HPDE6-E6E7 (cell line): ENCODE data around the gene IFFO2.

Experiments used
- DNase-seq: peaks from one replicate; pipeline ENCODE4 v3.0.0; 2011; ENCODE audit warnings: missing footprints; ENCODE audit errors: extremely low spot score

The IFFO2 gene

GRCh38 chr1:18936814-18937481 lies 19.5 kb downstream of the IFFO2 start:
- DNase-seq: peak; percentile 73

GRCh38 chr1:18936471-18936813 lies 20.0 kb downstream of the IFFO2 start:
- no peak for DNase-seq

GRCh38 chr1:18934205-18935000 lies 22.1 kb downstream of the IFFO2 start:
- DNase-seq: no peak

- no peak for DNase-seq
These were observed 23.6 kb downstream of the IFFO2 start for GRCh38 chr1:18932879-18933278.

- peak; percentile 80 for DNase-seq
These were observed 24.1 kb downstream of the IFFO2 start for GRCh38 chr1:18932387-18932786.

GRCh38 chr1:18931730-18932129 lies 24.7 kb downstream of the IFFO2 start:
- DNase-seq: no peak

- no peak for DNase-seq
These were observed 26.8 kb downstream of the IFFO2 start for GRCh38 chr1:18929686-18930085.

- DNase-seq: no peak
These were observed 27.5 kb downstream of the IFFO2 start for GRCh38 chr1:18928985-18929384.

GRCh38 chr1:18928406-18928805 lies 28.1 kb downstream of the IFFO2 start:
- no peak for DNase-seq

GRCh38 chr1:18927654-18928272 lies 28.7 kb downstream of the IFFO2 start:
- DNase-seq: no peak

GRCh38 chr1:18927082-18927653 lies 29.3 kb downstream of the IFFO2 start:
- DNase-seq: no peak

GRCh38 chr1:18926315-18927081 lies 30.0 kb downstream of the IFFO2 start:
- DNase-seq: peak; percentile 95

- DNase-seq: no peak
These were observed 31.2 kb downstream of the IFFO2 start for GRCh38 chr1:18925279-18925678.

GRCh38 chr1:18924221-18924691 lies 32.2 kb downstream of the IFFO2 start:
- no peak for DNase-seq

- no peak for DNase-seq
These were observed 32.7 kb downstream of the IFFO2 start for GRCh38 chr1:18923756-18924211.

GRCh38 chr1:18922848-18923755 lies 33.4 kb downstream of the IFFO2 start:
- DNase-seq: no peak

GRCh38 chr1:18922319-18922726 lies 34.2 kb downstream of the IFFO2 start:
- DNase-seq: no peak

GRCh38 chr1:18921516-18922251 lies 34.8 kb downstream of the IFFO2 start:
- no peak for DNase-seq

- DNase-seq: no peak
These were observed 35.5 kb downstream of the IFFO2 start for GRCh38 chr1:18920931-18921330.

- DNase-seq: no peak
These were observed 36.5 kb downstream of the IFFO2 start for GRCh38 chr1:18919956-18920355.
